Activated CD8-positive, alpha-beta T cell treated with anti-CD3 and anti-CD28 coated beads for 36 hours (primary cell): ENCODE data around the gene KIAA1549. TPM values are rescaled to one million over a fixed set of nuclear protein-coding genes. Genes with fewer than 3 reads are reported as not detected.

Experiments used
- ATAC-seq: fragments of 200-7000 bp; cut with Tn5 transposase; one replicate; pipeline ENCODE4 v1.10.0; 2021; ENCODE audit warnings: mild to moderate bottlenecking, moderate library complexity
- CTCF ChIA-PET: fragments of 350-600 bp; sonication (Branson Sonifier 250); formaldehyde crosslinking; loops from one replicate; lab custom pipeline; 2021; ENCODE audit warnings: antibody characterized with exemption; lab: Charles Lee
- POLR2A ChIA-PET: fragments of 350-600 bp; sonication (Branson Sonifier 250); formaldehyde crosslinking; loops from one replicate; lab custom pipeline; 2021; ENCODE audit warnings: antibody characterized with exemption; lab: Charles Lee
- DNase-seq: peaks from one replicate; pipeline ENCODE4 v3.0.0-alpha.2; 2020
- H3K27ac Mint-ChIP-seq: one replicate; pipeline ENCODE4 v1.8.0; 2021; ENCODE audit warnings: mild to moderate bottlenecking, mixed read lengths
- H3K27me3 Mint-ChIP-seq: one replicate; pipeline ENCODE4 v1.8.0; 2021; ENCODE audit warnings: mixed read lengths
- H3K36me3 Mint-ChIP-seq: one replicate; pipeline ENCODE4 v1.8.0; 2021; ENCODE audit warnings: low read depth, mixed read lengths
- H3K4me1 Mint-ChIP-seq: one replicate; pipeline ENCODE4 v1.8.0; 2021; ENCODE audit warnings: low read depth, mixed read lengths
- H3K4me3 Mint-ChIP-seq: one replicate; pipeline ENCODE4 v1.8.0; 2021; ENCODE audit warnings: mild to moderate bottlenecking, moderate library complexity, mixed read lengths
- H3K9me3 Mint-ChIP-seq: one replicate; pipeline ENCODE4 v1.8.0; 2021; ENCODE audit warnings: mixed read lengths
- CTCF ChIP-seq: fragments of 200-600 bp; IDR thresholded peaks from one replicate; pipeline ENCODE4 v1.8.0; 2022; ENCODE audit warnings: antibody characterized with exemption, mild to moderate bottlenecking
- intact Hi-C: fragments of 100-400 bp; cut with micrococcal nuclease; formaldehyde crosslinking; loops from one replicate; pipeline ENCODE4 v1.10.0; 2022
- total RNA-seq, 2 experiments: library from RNA; stranded (reverse); gene quantifications; one replicate each; pipeline ENCODE4 v1.2.3, GENCODE V29; 2021

The KIAA1549 gene
- total RNA-seq, 2 experiments from 2014 or later, result 1.3 to 1.5 TPM

DNA sequence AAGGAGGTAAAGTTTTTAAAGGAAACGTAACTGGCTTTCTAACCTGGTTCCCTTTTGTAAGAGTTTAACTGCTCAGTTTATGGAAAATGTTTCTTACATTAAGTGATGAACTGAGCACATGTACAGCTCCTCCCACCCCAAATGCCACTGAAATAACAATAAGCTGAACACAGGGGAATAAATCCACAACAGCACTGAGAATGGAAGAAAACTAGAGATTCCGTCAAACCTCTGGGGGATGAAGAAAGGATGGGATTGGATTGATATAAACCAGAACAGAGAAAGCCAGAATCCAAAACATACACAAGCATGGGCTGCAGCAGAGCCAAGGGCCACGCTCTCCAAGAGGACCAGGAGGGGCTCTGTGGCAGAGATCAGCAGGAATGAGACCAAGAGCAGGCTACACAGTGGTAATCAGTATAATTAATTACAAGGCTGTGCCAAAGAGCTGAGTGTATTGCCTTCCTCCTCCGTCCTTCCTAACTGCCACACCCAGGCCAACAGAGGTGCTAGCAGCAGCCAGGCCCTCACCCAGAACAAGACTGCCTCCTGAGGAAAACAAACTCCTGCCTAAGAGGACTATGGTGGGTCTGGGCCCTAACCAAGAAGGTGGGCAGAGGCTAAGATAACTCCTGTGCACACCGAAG lies 73.9 kb downstream of the KIAA1549 start:
- no peak for DNase-seq
- Mint-ChIP-seq H3K36me3 (no peaks in the 10 kb centered on the region), H3K4me1 (peaks cover 24% of the 10 kb centered on the region), H3K27ac (no peak overlapping the region), H3K27me3 (peaks cover 5% of the 10 kb centered on the region), H3K9me3 (no peaks in the 10 kb centered on the region), H3K4me3 (no peak overlapping the region)
- intact Hi-C loops, result no loop called here
- ChIA-PET CTCF (interaction anchor here (1.0 to 1.4 kb wide), 3 partner anchors 13 to 21 kb away, joined by 3 to 4 read pairs (median 3); no protein-coding TSS in a partner anchor), POLR2A (interaction anchor here (0.9 kb wide), 1 partner anchor 19 kb away, joined by 3 read pairs; no protein-coding TSS in a partner anchor)
- no peak for TF ChIP-seq CTCF
- no peak for ATAC-seq

- no peak for DNase-seq
- ChIA-PET POLR2A (interaction anchor here (0.9 to 1.7 kb wide), 4 partner anchors 9 to 137 kb away, joined by 3 to 5 read pairs (median 3); no protein-coding TSS in a partner anchor), CTCF (interaction anchor here (1.0 to 4.1 kb wide), 3 partner anchors 16 to 20 kb away, joined by 3 to 30 read pairs (median 3); no protein-coding TSS in a partner anchor)
These were observed 77.2 kb downstream of the KIAA1549 start for GRCh38 chr7:138903859-138904435.

DNA sequence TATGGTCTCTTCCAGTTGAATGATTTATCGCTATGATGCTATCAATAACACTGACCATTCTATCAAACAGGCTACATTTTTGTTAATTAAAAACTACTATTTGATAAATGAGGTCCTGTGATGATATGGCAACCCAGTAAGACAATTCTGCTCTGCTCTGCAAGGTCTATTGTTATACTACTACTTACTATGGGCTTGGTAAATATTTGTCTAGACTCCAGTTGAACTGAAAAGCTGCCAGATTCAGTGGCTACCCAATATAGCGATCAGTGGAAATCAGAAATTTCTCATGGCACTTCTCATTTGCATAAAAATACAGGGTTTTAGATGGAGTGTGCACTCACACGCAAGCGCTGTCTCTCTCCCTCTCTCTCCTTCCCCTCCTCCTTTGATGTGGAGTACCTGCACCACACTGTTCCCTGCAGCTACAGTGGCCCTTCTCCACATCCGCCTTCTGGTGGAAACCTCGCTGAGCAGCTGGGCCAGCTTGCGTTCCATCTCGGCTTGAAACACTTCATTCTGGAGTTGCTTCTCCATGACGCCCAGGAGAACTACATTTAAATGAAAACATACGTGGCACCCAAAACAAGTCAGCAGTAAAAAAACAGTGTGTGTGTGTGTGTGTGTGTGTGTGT lies 77.9 kb downstream of the KIAA1549 start:
- Mint-ChIP-seq H3K27me3 (peaks cover 10% of the 10 kb centered on the region), H3K27ac (peak overlapping the region; percentile 79), H3K4me1 (peaks cover 39% of the 10 kb centered on the region), H3K9me3 (no peaks in the 10 kb centered on the region), H3K36me3 (no peaks in the 10 kb centered on the region), H3K4me3 (peak overlapping the region; percentile 62)
- DNase-seq (peak; percentile 88), ATAC-seq (peak; percentile 88)
- POLR2A ChIA-PET, result interaction anchor here (0.6 to 1.7 kb wide), 7 partner anchors 9 to 177 kb away, joined by 3 to 5 read pairs (median 3); no protein-coding TSS in a partner anchor
- CTCF ChIA-PET, result interaction anchor here (1.0 to 4.1 kb wide), 3 partner anchors 17 to 19 kb away, joined by 3 to 30 read pairs (median 3); no protein-coding TSS in a partner anchor
- intact Hi-C loops, result no loop called here
- no peak for TF ChIP-seq CTCF

More at GRCh38 chr7:138903859-138904435, 77.2 kb downstream of the KIAA1549 start:
- Mint-ChIP-seq H3K4me1 (peaks cover 33% of the 10 kb centered on the region), H3K36me3 (no peaks in the 10 kb centered on the region), H3K9me3 (no peaks in the 10 kb centered on the region), H3K27me3 (peaks cover 10% of the 10 kb centered on the region), H3K27ac (peak overlapping the region; percentile 79), H3K4me3 (peak overlapping the region; percentile 62)
- TF ChIP-seq CTCF, result no peak
- intact Hi-C loops, result no loop called here
- no peak for ATAC-seq

DNA sequence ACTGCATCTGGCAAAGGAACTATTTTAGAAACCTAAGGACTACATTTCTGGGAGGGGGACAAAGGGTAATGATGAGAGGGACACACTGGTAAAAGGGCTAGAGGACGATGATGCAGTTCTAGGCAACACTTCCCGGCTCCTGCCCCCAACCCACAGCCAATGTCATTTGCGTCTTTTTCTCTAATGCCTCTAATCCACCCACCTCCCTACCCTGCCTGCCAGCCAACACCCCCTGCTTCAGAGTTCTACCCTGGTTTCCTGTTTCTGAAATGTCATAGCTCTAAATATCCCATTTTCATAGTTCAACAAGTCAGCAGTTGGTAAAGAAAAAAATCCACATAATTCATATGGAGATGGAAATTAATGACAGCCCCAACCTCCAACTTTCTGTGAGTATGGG lies 79.0 kb downstream of the KIAA1549 start:
- H3K27ac Mint-ChIP-seq, result peak overlapping the region; percentile 70
- no peaks in the 10 kb centered on the region for H3K36me3 Mint-ChIP-seq
- peaks cover 49% of the 10 kb centered on the region for H3K4me1 Mint-ChIP-seq
- TF ChIP-seq CTCF, result no peak
- intact Hi-C loops, result no loop called here
- H3K9me3 Mint-ChIP-seq, result no peaks in the 10 kb centered on the region
- ChIA-PET POLR2A (no interaction called here), CTCF (interaction anchor here (1.7 to 4.1 kb wide), 2 partner anchors 16 to 20 kb away, joined by 3 to 30 read pairs; no protein-coding TSS in a partner anchor)
- H3K27me3 Mint-ChIP-seq, result peaks cover 8% of the 10 kb centered on the region
- ATAC-seq (peak; percentile 58), DNase-seq (peak; percentile 61)
- peak overlapping the region; percentile 62 for H3K4me3 Mint-ChIP-seq
